Measurements from ENCODE around the gene PAQR5. TPM values are rescaled to one million over a fixed set of nuclear protein-coding genes. Genes with fewer than 3 reads are reported as not detected.

The PAQR5 gene
- total and polyA plus RNA-seq, 7 donors, result 0.36 to 19.7 (median 10.2) TPM; not detected in 2

DNA sequence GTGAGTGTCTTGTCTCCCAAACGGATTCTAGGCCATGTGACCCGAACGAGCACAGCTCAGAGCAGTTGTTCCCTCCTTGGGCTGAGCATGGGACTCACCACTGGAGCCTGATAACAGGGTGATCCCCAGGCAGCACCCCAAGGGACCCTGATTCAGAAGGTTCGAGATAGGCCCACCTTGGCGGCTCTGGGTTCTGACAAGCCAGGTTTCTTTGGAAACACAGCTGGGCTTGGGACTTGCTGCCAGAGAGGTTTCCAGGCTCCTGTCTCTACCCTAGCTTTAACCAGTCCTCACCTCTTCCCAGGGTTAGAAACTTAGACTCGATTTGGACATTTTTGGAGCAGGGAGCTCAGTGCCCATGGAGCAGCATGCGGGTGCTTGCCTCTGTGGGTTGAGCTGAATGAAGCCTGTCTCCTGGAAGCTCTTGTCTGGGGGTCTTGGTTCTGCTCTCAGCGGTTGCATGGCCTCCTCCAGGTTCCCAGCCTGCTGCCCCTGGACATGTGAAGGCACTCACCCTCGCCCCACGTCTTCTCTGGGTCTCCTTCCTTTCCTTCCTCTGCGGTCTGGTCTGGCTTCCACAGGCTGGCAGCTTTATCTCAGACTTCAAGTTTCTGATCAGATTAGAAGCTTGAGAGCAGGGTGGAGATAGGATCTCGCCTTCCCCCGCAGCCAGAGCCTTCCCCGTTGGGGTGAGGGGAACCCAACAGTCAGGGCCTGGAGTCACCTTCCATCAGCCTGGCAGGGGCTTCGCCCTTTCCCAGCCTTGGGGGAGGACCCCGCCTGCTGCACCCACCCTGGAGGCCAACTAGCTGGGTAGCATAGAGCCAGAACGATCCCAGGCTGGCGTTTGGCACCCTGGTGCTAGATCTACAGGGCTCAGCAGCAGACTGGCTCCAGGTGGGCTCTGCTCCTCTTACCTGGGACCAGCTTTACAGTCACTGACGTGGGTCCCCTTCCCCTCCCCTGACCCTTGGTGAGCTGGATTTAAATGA, 21.0 kb downstream of the PAQR5 start:
- Histone ChIP-seq H3K4me3 (no peak overlapping the region), H3K27me3 (no peaks in the 10 kb centered on the region), H3K27ac (no peak overlapping the region), H3K4me1 (no peaks in the 10 kb centered on the region), H3K36me3 (no peaks in the 10 kb centered on the region), H3K9me3 (no peaks in the 10 kb centered on the region)
- DNase-seq, result no peak
- intact Hi-C loops (cut with DNase I), result no loop called here
- TF ChIP-seq POLR2AphosphoS5 (IDR thresholded peaks at IDR 0.05), result no peak
- no peak for TF ChIP-seq POLR2A (IDR thresholded peaks at IDR 0.05)
- TF ChIP-seq, protein P1, sequence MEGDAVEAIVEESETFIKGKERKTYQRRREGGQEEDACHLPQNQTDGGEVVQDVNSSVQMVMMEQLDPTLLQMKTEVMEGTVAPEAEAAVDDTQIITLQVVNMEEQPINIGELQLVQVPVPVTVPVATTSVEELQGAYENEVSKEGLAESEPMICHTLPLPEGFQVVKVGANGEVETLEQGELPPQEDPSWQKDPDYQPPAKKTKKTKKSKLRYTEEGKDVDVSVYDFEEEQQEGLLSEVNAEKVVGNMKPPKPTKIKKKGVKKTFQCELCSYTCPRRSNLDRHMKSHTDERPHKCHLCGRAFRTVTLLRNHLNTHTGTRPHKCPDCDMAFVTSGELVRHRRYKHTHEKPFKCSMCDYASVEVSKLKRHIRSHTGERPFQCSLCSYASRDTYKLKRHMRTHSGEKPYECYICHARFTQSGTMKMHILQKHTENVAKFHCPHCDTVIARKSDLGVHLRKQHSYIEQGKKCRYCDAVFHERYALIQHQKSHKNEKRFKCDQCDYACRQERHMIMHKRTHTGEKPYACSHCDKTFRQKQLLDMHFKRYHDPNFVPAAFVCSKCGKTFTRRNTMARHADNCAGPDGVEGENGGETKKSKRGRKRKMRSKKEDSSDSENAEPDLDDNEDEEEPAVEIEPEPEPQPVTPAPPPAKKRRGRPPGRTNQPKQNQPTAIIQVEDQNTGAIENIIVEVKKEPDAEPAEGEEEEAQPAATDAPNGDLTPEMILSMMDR (IDR thresholded peaks at IDR 0.05), result no peak
- TF ChIP-seq EP300 (IDR thresholded peaks at IDR 0.05), result no peak
- WGBS, 2 donors, result 63 to 64% methylated on average over 19 of the region's 19 CpGs

DNA sequence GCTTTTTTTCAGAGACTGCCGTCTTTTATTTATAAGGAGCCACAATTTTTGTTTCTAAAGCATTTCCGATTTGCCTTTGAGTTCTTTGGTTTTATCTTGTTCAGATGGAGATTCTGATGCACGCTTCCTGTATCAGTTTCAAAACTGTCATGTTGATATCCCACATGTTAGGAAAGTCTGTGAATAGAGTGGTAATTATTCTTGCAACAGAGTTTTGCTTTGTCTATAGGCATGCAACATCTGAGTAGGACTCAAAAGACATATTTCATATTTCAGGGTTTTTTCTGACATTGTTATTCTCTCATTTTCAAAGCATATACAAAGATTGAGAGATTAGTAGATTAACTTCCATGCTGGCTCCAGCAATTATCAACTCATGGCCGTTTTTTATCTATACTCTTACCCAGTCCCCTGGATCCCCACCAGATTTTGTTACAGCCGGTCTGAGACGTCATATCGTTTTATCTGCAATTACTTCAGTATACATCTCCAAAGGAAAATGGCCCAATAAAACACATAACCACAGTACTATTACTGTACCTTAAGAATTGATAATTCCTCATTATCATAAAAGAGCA, 22.4 kb downstream of the PAQR5 start:
- H3K4me3 ChIP-seq, result no peak overlapping the region
- H3K27ac ChIP-seq, result no peak overlapping the region
- no peaks in the 10 kb centered on the region for H3K36me3 ChIP-seq
- H3K9me3 ChIP-seq, result no peaks in the 10 kb centered on the region
- H3K27me3 ChIP-seq, result no peaks in the 10 kb centered on the region
- DNase-seq, result no peak
- WGBS, 2 donors, result 33 to 54% methylated on average over 7 of the region's 7 CpGs
- no peak for TF ChIP-seq POLR2AphosphoS5 (IDR thresholded peaks at IDR 0.05)
- TF ChIP-seq, protein P1 (IDR thresholded peaks at IDR 0.05), result no peak
- no peak for TF ChIP-seq EP300 (IDR thresholded peaks at IDR 0.05)
- no peak for TF ChIP-seq POLR2A (IDR thresholded peaks at IDR 0.05)
- no peaks in the 10 kb centered on the region for H3K4me1 ChIP-seq
- intact Hi-C loops (cut with DNase I), result no loop called here

DNA sequence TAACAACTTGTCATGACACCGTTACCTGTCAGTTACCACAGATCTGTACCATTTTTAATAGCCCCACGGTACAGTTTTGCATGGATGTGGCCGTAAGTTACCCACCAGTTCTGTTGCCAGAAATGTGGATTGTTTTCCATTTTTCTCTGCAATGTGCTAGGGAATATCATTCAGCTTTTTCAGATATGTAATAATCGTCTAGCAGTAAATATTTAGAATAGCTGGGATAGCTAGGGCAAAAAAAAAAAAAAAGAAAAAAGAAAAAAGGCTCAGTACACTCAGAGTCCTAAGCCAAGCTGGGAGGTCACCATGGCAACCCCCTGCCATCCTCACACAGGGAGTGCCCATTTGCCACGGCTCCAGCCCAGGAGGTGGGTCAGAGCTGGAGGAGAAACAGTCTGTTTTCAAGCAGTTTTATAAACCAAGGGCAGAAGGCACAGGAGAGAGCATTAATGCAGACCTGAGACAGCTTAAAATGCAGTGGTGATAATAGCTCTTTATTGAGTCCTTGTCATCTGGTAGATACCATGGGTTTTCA, 25.2 kb downstream of the PAQR5 start:
- TF ChIP-seq EP300 (IDR thresholded peaks at IDR 0.05) (no peak), POLR2AphosphoS5 (IDR thresholded peaks at IDR 0.05) (no peak), POLR2A (IDR thresholded peaks at IDR 0.05) (no peak)
- TF ChIP-seq, protein P1 (IDR thresholded peaks at IDR 0.05), result no peak
- 44 to 66% methylated on average over 5 of the region's 5 CpGs for WGBS, 2 donors

DNA sequence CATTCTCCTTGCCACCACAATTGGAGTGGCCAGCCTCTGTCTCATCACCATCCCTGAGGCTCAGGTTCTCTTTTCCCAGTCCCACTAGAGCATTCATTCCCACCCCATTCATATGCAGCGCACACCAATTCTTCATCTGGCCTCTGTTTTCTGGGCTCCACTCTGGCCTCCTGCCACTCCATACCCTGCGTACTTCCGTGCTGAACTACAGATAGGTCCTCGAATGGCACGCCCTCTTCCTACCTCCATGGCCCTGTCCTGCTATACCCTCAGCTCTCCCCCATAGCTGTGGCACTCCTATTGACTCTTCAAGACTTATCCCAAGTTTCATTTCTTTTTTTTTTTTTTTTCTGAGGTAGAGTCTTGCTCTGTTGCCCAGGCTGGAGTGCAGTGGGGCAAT, 25.9 kb downstream of the PAQR5 start:
- H3K4me3 ChIP-seq, result no peak overlapping the region
- H3K36me3 ChIP-seq, result no peaks in the 10 kb centered on the region
- H3K27ac ChIP-seq, result no peak overlapping the region
- intact Hi-C loops (cut with DNase I), result no loop called here
- H3K27me3 ChIP-seq, result no peaks in the 10 kb centered on the region
- DNase-seq, result no peak
- no peaks in the 10 kb centered on the region for H3K9me3 ChIP-seq
- no peaks in the 10 kb centered on the region for H3K4me1 ChIP-seq
- TF ChIP-seq POLR2A (IDR thresholded peaks at IDR 0.05) (no peak), POLR2AphosphoS5 (IDR thresholded peaks at IDR 0.05) (no peak), EP300 (IDR thresholded peaks at IDR 0.05) (no peak)
- TF ChIP-seq, protein P1 (IDR thresholded peaks at IDR 0.05), result no peak
- WGBS, 2 donors, result 88 to 94% methylated on average over 5 of the region's 5 CpGs

More for the DNA sequence above, 25.2 kb downstream of the PAQR5 start:
- H3K36me3 ChIP-seq, result no peaks in the 10 kb centered on the region
- DNase-seq, result no peak
- no peak overlapping the region for H3K4me3 ChIP-seq
- H3K27ac ChIP-seq, result no peak overlapping the region
- no peaks in the 10 kb centered on the region for H3K27me3 ChIP-seq
- no peaks in the 10 kb centered on the region for H3K4me1 ChIP-seq
- intact Hi-C loops (cut with DNase I), result no loop called here
- no peaks in the 10 kb centered on the region for H3K9me3 ChIP-seq

Measured in sigmoid colon (tissue), 7 donors.